GM18909 (cell line): Measurements from ENCODE around the gene SGO1.
"Not testable (repeated sequence)": the region's sequence is repeated elsewhere in the genome, so short reads cannot be mapped to it uniquely, and the experiment has no call there.

Experiments used
- ATAC-seq: cut with Tn5 transposase; IDR thresholded peaks from one replicate; pipeline ENCODE4 v1.9.1; 2021; ENCODE audit warnings: mild to moderate bottlenecking; ENCODE audit not compliant: unreplicated experiment, poor library complexity

Gene SGO1

DNA sequence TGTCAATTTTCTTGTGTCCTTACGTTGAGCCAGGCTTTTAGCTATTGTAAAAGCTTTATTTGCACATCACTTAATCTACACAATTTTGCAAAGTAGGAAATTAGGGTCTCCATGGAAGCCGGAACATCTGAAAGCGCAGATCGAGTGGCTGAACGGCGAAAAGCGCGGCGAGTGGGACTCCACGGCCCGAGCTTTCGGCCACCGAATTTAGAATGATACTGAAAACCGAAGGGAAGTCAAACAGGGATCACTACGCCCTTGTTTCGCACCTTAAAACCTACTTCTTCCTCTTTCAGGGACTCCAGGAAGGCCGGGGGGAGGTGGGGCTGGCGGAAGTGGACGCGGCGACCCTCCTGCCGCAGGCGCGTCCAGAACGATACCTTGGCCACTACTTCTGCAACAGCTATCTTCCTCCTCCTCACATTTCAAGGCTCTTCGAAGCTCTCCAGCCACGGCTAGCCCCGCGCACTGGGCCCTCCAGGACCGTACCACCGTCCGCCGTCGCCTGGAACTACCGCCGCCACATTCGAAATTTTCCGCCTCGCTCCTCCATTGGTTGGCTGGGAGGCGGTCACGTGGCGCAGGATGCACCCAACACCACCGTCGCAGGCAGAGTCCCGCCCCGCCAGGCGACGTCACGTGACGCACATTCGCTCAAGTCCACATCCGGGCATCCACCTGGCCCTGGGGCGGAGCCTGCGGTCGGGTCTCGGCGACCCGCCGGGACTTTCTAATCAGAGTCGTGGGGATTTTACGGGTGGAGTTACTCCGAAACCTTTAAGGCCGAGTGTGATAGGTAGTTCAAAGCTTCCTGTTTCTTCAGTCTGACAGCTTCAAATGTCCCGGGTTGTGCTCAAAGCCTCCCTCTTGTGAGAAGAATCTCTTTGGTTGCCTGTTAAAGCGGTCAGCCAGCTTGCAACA is at the start of gene SGO1:
TSS of gene SGO1 (minus strand) at position 528 of the 921 bp plus-strand sequence. CDS start 2,179 bp downstream, outside the sequence.
- peak; percentile 96 for ATAC-seq

DNA sequence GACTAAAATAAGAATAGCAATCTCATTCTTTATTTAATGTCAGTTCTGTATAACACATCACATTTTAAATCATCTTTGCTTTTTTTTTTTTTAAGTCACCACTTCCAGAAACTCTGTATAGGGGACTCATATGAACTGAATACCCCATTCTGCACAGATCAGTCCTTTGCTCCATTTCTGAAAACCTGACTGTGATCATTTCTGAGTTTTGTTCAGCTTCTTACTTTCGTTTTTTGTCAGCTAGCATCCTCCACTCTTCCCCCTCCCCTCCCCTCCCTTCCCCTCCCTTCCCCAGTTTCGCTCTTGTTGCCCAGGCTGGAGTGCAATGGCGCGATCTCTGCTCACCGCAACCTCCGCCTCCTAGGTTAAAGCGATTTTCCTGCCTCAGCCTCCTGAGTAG is 49.8 kb upstream of the SGO1 start:
- ATAC-seq, result peak; percentile 59

GRCh38 chr3:20232906-20233780 is 47.1 kb upstream of the SGO1 start:
- ATAC-seq, result no peak

DNA sequence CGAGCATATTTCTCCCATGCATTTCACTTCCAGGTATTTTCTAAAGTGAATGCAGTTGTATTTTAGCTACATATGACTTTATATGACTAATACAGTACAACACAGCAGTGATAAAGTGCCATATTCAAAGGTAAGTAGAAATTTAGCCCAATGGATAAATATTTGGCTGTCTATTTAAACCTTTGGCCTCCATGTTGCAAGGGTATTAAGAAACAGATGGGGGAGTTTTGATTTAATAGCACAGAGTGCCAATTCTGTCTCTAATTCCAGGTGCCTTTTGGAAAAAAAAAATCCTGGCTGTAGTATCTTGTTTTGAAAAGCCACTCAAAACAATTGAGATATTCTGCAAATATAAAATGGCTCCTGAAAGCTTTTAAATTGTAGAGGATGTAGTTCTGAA is 44.9 kb upstream of the SGO1 start:
- no peak for ATAC-seq

DNA sequence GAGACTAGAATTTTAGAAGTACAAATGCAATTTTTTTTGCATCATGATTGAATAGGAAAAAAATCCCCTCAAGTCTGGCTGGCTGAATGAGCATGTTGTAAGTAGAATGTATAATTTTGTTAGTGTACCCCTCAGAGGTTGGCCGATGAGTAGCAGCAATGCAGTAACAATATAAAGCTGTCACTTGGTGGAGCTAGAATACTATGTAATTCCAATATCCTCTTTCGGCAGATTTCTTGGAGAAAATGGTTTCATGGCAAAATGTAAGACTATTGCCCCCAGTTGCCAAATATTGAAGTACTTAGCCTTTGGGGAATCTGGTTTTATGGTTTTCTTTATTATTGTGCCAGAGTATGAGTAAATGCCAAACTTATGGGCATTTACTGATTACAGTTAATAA is 39.8 kb upstream of the SGO1 start:
- ATAC-seq, result no peak

- no peak for ATAC-seq
These were observed 36.3 kb upstream of the SGO1 start for GRCh38 chr3:20222274-20222673.

- no peak for ATAC-seq
These were observed 32.2 kb upstream of the SGO1 start for GRCh38 chr3:20218215-20218614.

DNA sequence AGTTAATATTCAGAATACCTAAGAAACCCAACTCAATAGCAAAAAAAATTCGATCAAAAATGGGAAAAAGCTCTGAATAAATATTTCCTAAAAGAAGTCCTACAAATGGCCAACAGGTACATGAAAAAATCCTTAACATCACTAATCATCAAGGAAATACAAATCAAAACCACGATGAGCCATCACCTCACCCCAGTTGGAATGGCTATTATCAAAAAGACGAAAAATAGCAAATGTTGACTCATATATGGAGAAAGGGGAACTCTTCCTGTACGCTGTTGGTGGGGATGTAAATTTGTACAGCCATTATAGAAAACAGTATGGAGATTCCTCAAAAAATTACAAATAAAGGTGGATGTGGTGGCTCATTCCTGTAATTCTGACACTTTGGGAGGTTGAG is 29.6 kb upstream of the SGO1 start:
- no peak for ATAC-seq

DNA sequence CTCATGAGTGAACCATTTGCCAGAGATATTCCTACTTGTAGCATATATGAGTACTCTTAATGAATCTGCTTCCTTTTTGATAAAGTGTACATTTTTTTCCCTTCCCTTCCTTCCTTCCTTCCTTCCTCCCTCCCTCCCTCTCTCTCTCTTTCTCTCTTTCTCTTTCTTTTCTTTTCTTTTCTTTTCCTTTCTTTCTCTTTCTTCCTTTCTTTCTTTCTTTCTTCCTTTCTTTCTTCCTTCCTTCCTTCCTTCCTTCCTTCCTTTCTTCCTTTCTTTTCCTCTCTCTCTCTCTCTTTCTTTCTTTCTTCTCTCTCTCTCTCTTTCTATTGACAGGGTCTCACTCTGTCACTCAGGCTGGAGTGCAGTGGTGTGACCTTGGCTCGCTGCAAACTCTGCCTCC is 27.5 kb upstream of the SGO1 start:
- not testable (repeated sequence) for ATAC-seq

- not testable (repeated sequence) for ATAC-seq
These were observed 21.9 kb upstream of the SGO1 start for GRCh38 chr3:20207945-20208344.

- not testable (repeated sequence) for ATAC-seq
These were observed 19.9 kb upstream of the SGO1 start for GRCh38 chr3:20205898-20206297.

DNA sequence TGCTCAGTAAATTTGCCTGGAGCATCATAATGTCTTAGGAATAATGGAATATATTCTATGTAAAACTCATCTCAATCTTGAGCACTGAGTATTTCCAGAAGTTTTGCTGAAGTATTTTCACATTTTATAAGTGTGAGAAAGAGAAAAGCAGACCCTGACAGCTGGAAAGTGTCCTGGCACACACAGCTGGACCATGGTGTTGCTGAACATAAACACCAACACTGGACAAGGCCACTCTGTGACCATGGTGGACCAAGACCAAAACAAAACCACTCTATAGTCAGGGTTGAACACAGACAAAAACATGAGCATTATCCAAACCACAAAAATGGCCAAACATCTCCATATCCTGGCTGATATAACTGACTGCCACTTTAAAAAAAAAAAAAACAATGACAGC is 15.1 kb upstream of the SGO1 start:
- no peak for ATAC-seq

DNA sequence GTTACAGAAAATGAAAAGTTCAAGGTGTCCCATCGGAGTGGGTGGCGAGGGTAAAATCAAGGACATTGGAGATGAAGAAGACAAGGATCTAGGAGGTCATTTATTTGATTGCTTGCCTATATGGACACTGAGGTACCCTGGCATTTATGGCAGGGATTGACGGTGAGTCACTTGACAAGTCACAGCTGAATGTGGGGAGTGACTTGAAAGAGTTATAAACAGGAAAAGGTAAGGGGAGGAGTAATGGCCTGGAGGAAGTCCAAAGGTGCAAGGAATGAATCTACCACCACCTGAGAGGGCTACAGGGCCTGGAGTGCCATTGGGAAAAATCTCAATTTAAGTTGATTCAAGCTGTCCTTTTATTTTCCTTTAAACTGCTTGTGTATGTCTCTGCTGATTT is 11.8 kb upstream of the SGO1 start:
- ATAC-seq, result no peak

GRCh38 chr3:20194793-20195460 is 8.9 kb upstream of the SGO1 start:
- no peak for ATAC-seq

DNA sequence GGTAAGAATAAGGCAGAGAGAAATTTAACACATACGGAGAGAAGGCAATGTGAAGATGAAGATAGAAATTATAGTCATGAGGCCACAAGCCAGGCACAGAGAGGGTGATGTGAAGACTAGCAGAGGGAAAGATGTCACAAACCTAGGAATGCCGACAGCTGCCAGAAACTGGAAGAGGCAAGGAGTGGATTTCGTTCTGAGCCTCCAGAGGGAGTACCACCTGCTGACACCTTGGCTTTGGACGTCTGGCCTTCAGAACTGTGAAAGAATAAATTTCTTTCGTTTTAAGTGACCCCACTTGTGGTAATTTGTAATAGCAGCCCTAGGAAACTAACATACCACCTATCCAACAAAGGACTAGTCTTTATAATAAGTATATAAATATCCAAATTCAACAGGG is 5.0 kb upstream of the SGO1 start:
- no peak for ATAC-seq

GRCh38 chr3:20186600-20187004 is 596 bp upstream of the SGO1 start:
- ATAC-seq, result peak; percentile 10

- ATAC-seq, result peak; percentile 21
These were observed 701 bp downstream of the SGO1 start for GRCh38 chr3:20185331-20185678.

DNA sequence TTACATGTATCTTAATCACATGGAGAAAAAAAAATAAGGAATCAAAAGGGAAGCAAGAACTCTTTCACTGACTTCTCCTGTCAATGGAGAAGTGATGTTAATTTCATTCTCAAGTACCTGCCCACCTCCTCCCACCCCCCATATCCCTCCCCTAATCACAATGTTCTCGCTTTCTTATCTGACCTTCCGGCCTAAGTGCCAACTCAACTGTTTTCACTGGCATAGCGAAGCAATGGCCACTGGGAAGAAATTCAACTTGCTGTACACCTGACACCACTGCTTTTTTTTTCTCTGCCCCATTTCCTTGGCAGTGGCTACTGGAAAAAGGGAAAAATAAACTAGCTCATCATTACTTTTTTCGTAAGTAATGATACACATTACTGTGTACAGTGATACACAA is 3.8 kb downstream of the SGO1 start:
- ATAC-seq, result no peak

- no peak for ATAC-seq
These were observed 4.7 kb downstream of the SGO1 start for GRCh38 chr3:20181276-20181675.

GRCh38 chr3:20173844-20174410 is 12.1 kb downstream of the SGO1 start:
- ATAC-seq, result no peak
